NCI-H1417 (cell line): ENCODE data around the gene SEMA4G.
"Not testable (repeated sequence)": the region's sequence is repeated elsewhere in the genome, so short reads cannot be mapped to it uniquely, and the experiment has no call there.

Experiments
- DNase-seq, 3 experiments: peaks; one replicate each; lab custom pipeline; 2025; lab: John Stamatoyannopoulos, UW

Gene SEMA4G

GRCh38 chr10:100970076-100970913 lies 991 bp downstream of the SEMA4G start:
- peak in 1 of 3 experiments; percentile 14 for DNase-seq

- no peak for DNase-seq
Measured at GRCh38 chr10:100970914-100971811, 1.9 kb downstream of the SEMA4G start.

GRCh38 chr10:100972115-100972903 lies 3.0 kb downstream of the SEMA4G start:
- DNase-seq, result no peak

GRCh38 chr10:100972904-100973535 lies 3.7 kb downstream of the SEMA4G start:
- DNase-seq, result no peak

- not testable (repeated sequence) for DNase-seq
Measured at GRCh38 chr10:100975397-100975796, 6.1 kb downstream of the SEMA4G start.

- DNase-seq, result no peak
Measured at GRCh38 chr10:100976906-100977305, 7.6 kb downstream of the SEMA4G start.

GRCh38 chr10:100977436-100977835 lies 8.1 kb downstream of the SEMA4G start:
- DNase-seq, result no peak

GRCh38 chr10:100978121-100978900 lies 9.0 kb downstream of the SEMA4G start:
- no peak for DNase-seq

- no peak for DNase-seq
Measured at GRCh38 chr10:100978901-100979195, 9.5 kb downstream of the SEMA4G start.

- DNase-seq, result no peak
Measured at GRCh38 chr10:100979791-100980272, 10.5 kb downstream of the SEMA4G start.

- no peak for DNase-seq
Measured at GRCh38 chr10:100980311-100980710, 11.0 kb downstream of the SEMA4G start.

GRCh38 chr10:100980711-100981110 lies 11.4 kb downstream of the SEMA4G start:
- no peak for DNase-seq

- DNase-seq, result no peak
Measured at GRCh38 chr10:100981178-100981772, 12.0 kb downstream of the SEMA4G start.

GRCh38 chr10:100982916-100983830 lies 13.9 kb downstream of the SEMA4G start:
- no peak for DNase-seq

- no peak for DNase-seq
Measured at GRCh38 chr10:100983868-100984671, 14.8 kb downstream of the SEMA4G start.

GRCh38 chr10:100984672-100985177 lies 15.4 kb downstream of the SEMA4G start:
- DNase-seq, result no peak

- DNase-seq, result no peak
Measured at GRCh38 chr10:100985336-100985735, 16.0 kb downstream of the SEMA4G start.

- no peak for DNase-seq
Measured at GRCh38 chr10:100986623-100986951, 17.3 kb downstream of the SEMA4G start.
